HL-60 (cell line): ENCODE measurements around the gene INVS.

Experiments used
- GABPA ChIP-seq: IDR thresholded peaks from 2 replicates; pipeline ENCODE4 v1.6.1; 2012; ENCODE audit warnings: low read depth
- POLR2AphosphoS5 ChIP-seq: IDR thresholded peaks from 2 replicates; pipeline ENCODE4 v1.6.1; 2012; ENCODE audit warnings: low read depth
- SPI1 ChIP-seq: IDR thresholded peaks from 2 replicates; pipeline ENCODE4 v1.6.1; 2012; ENCODE audit warnings: low read depth, mild to moderate bottlenecking, borderline replicate concordance
- TF ChIP-seq, protein P1 (sequence below): IDR thresholded peaks from 2 replicates; pipeline ENCODE4 v1.6.1; 2012; ENCODE audit warnings: low read depth; ENCODE audit not compliant: insufficient replicate concordance
- TF ChIP-seq, protein P2 (sequence below): IDR thresholded peaks from one replicate; pipeline ENCODE4 v1.5.1; 2011; ENCODE audit warnings: low read length, control low read depth, inconsistent platforms; ENCODE audit not compliant: insufficient read depth

DNA sequence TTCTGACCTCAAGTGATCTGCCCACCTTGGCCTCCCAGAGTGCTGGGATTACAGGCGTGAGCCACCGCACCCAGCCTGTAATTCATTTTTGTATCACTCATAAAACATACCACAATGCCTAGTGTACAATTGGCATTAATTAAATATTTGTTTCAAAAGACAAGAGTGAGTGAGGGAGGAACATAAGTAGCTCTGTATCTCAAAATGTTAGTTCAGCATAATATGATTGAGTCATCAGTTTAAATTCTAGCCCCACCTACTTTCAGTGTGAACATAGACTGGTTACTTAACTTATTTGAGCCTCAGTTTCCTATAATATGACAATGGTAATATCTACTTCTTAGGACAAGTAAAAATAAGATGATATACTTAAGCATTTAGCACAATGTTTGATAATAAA is 26.9 kb downstream of the INVS start:
- TF ChIP-seq, protein P1, sequence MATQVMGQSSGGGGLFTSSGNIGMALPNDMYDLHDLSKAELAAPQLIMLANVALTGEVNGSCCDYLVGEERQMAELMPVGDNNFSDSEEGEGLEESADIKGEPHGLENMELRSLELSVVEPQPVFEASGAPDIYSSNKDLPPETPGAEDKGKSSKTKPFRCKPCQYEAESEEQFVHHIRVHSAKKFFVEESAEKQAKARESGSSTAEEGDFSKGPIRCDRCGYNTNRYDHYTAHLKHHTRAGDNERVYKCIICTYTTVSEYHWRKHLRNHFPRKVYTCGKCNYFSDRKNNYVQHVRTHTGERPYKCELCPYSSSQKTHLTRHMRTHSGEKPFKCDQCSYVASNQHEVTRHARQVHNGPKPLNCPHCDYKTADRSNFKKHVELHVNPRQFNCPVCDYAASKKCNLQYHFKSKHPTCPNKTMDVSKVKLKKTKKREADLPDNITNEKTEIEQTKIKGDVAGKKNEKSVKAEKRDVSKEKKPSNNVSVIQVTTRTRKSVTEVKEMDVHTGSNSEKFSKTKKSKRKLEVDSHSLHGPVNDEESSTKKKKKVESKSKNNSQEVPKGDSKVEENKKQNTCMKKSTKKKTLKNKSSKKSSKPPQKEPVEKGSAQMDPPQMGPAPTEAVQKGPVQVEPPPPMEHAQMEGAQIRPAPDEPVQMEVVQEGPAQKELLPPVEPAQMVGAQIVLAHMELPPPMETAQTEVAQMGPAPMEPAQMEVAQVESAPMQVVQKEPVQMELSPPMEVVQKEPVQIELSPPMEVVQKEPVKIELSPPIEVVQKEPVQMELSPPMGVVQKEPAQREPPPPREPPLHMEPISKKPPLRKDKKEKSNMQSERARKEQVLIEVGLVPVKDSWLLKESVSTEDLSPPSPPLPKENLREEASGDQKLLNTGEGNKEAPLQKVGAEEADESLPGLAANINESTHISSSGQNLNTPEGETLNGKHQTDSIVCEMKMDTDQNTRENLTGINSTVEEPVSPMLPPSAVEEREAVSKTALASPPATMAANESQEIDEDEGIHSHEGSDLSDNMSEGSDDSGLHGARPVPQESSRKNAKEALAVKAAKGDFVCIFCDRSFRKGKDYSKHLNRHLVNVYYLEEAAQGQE, result no peak
- no peak for TF ChIP-seq POLR2AphosphoS5
- TF ChIP-seq, protein P2, sequence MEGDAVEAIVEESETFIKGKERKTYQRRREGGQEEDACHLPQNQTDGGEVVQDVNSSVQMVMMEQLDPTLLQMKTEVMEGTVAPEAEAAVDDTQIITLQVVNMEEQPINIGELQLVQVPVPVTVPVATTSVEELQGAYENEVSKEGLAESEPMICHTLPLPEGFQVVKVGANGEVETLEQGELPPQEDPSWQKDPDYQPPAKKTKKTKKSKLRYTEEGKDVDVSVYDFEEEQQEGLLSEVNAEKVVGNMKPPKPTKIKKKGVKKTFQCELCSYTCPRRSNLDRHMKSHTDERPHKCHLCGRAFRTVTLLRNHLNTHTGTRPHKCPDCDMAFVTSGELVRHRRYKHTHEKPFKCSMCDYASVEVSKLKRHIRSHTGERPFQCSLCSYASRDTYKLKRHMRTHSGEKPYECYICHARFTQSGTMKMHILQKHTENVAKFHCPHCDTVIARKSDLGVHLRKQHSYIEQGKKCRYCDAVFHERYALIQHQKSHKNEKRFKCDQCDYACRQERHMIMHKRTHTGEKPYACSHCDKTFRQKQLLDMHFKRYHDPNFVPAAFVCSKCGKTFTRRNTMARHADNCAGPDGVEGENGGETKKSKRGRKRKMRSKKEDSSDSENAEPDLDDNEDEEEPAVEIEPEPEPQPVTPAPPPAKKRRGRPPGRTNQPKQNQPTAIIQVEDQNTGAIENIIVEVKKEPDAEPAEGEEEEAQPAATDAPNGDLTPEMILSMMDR, result no peak
- no peak for TF ChIP-seq GABPA
- TF ChIP-seq SPI1, result no peak
